Stimulated activated CD4-positive, alpha-beta T cell treated with anti-CD3 and anti-CD28 coated beads, Interleukin-1b, Interleukin-23, amount 100 ng/mL, for 4 hours (primary cell): ENCODE data around the gene MED13.
"Not testable (repeated sequence)": the region's sequence is repeated elsewhere in the genome, so short reads cannot be mapped to it uniquely, and the experiment has no call there.

Experiments used
- DNase-seq, 2 donors: peaks; one replicate each; pipeline ENCODE4 v3.0.0-alpha.2; 2020; ENCODE audit warnings: low read depth in 2 of 2

MED13 gene

DNA sequence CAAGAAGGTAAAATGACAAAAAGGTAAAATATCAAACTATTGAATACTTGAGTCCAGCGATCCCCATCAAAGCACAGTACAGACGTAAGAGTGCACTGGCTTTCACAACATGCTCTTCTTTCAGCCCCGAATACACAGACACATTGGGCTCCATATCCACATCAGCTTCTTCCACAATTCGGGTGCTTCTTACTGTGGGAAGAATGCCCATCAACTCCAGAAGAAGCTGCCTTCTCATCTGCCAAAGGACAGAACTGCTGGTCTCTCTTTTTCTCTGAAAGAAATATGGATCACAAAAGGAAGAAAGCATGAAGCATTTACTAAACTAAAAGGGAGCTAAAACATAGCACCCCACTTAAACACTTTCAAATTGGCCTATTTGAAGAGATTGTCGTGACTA is 157.7 kb downstream of the MED13 start:
- DNase-seq = no peak

DNA sequence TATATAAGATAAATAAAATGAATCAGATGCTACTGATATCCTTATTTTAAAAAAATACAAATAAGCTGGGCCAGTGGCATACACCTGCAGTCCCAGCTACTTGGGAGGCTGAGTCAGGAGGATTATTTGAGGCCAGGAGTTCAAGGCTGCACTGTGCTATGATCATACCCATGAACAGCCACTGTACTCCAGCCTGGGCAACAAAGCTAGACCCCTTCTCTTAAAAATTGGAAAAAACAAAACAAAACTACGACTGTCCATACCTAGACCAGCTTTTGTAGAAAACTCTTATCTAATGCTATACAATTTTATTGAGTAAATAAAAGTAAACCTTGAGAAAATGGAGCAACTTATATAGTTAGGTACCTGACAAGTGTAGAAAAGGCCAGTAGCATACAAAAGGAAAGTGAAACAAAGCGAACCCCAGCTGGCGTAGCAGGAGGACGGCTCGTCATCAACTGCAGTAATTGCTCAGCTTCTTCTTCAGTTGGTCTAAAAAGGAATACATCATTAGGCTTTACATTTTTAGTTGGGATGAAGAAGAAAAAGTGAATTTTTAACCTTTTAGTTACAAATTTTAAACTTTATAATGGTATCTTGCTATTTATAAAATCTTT is 160.9 kb downstream of the MED13 start:
- no peak for DNase-seq

DNA sequence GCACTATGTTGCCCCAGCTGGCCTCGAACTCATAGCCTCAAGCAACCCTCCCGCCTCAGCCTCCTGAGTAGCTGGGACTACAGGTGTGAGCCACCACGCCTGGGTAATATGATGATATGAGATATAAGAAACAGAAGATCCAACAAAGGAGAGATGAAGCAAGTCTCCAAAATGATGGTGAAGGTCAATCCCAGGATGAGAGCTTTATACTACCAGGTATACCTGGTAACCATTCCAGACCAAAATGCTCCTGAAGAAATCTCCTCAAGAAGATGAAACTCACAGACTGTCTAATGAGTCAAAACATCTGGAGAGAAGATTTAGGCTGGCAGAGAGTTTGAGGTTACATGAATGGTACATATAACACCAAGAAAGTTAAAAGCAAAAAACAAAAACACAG is 161.8 kb downstream of the MED13 start:
- no peak for DNase-seq

DNA sequence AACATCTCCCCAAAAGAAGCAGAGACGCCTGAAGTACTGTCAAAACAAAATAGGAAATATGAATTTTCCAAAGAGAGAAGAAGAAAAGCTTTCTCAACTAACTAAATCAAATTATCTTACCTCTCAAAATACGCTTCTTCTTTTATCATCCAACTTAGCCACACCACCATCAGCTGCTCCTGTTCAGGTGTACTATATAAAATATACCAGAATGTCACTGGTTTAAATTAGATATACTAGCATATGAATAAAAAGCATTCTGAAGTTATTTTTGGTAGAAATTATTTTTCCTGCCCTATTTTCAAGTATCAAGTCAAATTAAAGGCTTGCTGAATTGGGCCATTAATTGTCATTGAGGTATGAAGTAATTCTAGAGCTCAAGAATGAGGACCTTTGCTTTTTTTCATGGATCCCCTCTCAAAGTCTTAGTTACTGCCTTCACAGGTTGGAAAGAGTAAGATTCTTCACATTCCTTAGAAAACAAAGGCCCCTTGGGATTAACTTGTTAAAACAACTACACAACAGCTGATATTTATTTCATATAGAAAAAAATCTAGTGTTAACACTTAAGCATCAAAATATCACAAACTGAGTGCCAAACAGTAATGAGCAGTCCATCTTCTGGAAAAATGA is 167.4 kb downstream of the MED13 start:
- DNase-seq = no peak

DNA sequence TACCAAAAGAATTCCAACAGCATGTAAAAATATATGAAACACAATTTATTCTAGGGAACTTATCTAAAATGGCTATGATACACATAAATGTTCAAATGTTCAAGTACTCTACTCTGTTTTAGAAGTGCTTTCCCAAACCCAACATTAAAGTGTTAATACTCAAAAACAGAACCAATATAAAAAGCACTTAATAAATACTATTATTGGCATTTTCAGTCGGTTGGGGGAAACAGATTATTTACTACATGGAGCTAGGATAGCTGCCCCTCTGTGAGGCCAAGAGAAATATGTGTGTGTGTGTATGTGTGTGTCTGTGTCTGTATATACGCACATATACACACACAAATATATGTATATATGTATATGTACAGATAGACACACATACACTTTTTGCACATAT is 169.7 kb downstream of the MED13 start:
- DNase-seq = no peak

DNA sequence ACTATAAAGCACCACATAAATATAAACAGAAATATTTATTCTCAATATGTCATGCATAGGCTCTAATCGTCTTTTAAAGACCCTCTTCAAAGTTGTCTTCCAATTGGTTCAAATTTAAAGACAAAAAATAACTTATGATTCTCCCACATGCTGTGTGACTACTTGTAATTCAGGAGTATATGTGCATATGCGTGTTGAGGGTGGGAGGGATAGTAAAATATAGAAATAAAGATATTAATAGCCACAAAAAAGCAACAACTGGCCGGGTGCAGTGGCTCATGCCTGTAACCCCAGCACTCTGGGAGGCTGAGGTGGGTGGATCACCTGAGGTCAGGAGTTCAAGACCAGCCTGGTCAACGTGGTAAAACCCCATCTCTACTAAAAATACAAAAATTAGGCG is 170.8 kb downstream of the MED13 start:
- DNase-seq = not testable (repeated sequence)
